Omental fat pad (tissue), 4 donors: ENCODE results near the gene CHCHD6. TPM values are rescaled to one million over a fixed set of nuclear protein-coding genes. Genes with fewer than 3 reads are reported as not detected.

Source experiments
- ATAC-seq: fragments of 150-250 bp; one replicate; pipeline ENCODE4 v1.9.1; 2016; ENCODE audit warnings: mild to moderate bottlenecking, moderate library complexity; ENCODE audit not compliant: low FRiP score
- DNase-seq: peaks from one replicate; pipeline ENCODE4 v3.0.0-alpha.2; 2019; ENCODE audit warnings: low spot score
- CTCF ChIP-seq, 3 donors: fragments of 450-650 bp; IDR thresholded peaks; one replicate each; pipeline ENCODE4 v1.5.1; 2016 to 2017; ENCODE audit warnings: antibody characterized with exemption in 3 of 3, mild to moderate bottlenecking in 3 of 3, moderate library complexity in 2 of 3
- total RNA-seq, 4 donors: library from RNA; depleted of rRNA; stranded (reverse); fragments of >200 nt; gene quantifications; one replicate each; pipeline ENCODE4 v1.1.0, GENCODE V29; 2016

Gene CHCHD6
- total RNA-seq, 4 donors from 2014 or later: 7.5 to 19.7 (median 11.5) TPM

DNA sequence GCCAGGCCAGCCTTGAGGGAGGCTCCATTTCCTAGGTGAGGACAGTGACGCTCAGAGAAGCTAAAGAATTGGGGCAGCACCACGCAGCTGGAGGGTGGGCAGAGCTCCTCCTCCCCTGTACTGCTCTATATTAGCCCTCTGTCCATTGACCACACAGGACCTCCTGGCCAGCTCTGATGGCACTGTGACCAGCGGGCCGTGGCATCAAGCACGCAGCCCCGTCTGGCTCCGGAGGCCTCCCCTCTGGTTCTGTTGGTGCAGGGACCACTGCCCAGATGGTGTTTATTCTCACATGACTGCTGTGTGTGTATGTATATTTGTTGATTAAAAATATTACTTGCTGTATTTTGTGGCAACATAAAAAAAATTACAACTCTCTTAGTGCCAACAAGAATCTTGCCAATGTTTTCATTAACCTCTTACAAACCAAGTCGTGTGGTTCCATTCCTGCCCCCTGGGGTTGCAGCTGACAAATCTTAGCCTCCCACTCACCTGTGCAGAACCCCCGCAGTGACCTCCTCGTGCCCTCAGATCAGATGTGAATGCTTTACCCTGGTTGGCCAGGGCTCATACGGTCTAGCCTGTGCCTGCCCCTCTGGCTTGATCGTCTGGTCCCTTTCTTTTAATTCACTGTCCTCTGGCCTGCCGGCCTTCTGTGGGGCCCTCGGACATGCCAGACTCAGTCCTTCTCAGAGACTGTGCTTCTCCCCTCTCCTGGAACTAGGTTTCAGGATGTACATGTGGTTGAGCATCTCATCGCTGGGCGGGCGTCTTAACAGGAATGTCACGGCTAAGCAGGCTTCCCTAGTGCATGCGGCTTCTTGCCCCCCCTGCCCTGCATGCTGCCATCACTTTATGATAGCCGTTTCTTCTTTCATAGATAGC, 14.8 kb downstream of the CHCHD6 start:
- DNase-seq: no peak
- no peak for ATAC-seq
- no peak for TF ChIP-seq CTCF (IDR thresholded peaks at IDR 0.05)

DNA sequence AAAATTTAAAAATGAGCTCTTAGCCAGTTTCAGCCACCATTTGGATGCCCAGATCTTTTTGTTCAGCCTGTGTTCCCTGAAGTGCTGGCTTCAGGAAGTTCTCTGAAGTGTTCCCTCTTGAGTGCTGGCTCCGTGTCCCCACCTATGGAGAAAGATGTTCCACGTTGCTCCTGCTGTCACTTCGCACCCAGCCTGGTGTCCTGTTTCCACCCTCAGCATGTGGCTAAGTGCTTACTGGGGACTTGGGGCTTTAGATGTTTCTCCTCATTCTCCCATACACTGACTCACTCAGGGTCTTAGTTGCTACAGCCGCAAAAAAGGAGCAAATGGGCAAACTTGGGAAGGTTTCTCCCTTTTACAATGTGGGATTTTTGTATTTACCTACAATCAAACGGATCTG, 16.6 kb downstream of the CHCHD6 start:
- DNase-seq (no peak), ATAC-seq (no peak)
- TF ChIP-seq CTCF (IDR thresholded peaks at IDR 0.05): no peak

- ATAC-seq (no peak), DNase-seq (no peak)
- no peak for TF ChIP-seq CTCF (IDR thresholded peaks at IDR 0.05)
Observed at GRCh38 chr3:126721246-126721645, 17.2 kb downstream of the CHCHD6 start.

GRCh38 chr3:126723237-126723636, 19.2 kb downstream of the CHCHD6 start:
- no peak for TF ChIP-seq CTCF (IDR thresholded peaks at IDR 0.05)

GRCh38 chr3:126723801-126724200, 19.8 kb downstream of the CHCHD6 start:
- DNase-seq: no peak
- ATAC-seq: no peak

More at GRCh38 chr3:126723237-126723636, 19.2 kb downstream of the CHCHD6 start:
- DNase-seq: no peak
- no peak for ATAC-seq

DNA sequence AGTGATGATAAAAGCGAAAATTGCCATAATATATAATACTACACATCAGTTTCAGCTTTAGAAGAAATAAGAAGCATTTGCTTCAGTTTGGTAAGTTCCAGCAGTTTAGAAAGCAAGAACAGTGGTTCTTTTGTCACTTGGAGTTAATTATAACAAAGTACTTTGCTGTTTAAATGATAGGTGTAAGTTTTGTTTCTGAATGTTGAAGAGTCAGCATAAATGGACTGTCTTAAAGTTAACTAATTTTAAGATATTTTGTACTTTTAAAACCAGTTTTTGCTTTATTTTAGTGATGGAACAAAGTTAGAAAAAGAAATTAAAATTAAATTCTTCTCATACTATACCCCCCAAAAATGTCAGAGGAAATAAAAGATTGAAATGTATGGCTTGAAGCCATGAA, 24.6 kb downstream of the CHCHD6 start:
- ATAC-seq (no peak), DNase-seq (no peak)
- no peak for TF ChIP-seq CTCF (IDR thresholded peaks at IDR 0.05)

More at GRCh38 chr3:126723801-126724200, 19.8 kb downstream of the CHCHD6 start:
- no peak for TF ChIP-seq CTCF (IDR thresholded peaks at IDR 0.05)

DNA sequence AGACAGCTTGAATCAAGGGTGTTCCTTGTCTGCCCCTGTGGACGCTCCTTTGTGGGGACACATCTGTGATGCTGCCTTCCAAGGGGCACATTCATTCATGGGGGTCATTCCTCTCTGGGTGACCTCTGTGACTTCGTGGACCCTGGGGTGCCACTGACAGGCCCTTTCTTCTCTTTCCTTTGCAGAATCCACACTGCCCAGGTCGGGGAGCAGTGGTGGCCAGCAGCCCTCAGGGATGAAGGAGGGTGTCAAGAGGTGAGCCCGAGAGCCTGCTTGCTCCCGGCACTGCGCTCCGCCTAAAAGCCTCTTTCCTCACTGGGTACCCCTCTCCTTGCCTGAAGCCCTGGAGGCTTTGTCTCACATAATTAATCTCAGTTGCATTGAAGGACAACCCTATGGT, 26.3 kb downstream of the CHCHD6 start:
- DNase-seq (no peak), ATAC-seq (no peak)
- TF ChIP-seq CTCF (IDR thresholded peaks at IDR 0.05): no peak
